ENCODE measurements around the gene TTLL8.

DNA sequence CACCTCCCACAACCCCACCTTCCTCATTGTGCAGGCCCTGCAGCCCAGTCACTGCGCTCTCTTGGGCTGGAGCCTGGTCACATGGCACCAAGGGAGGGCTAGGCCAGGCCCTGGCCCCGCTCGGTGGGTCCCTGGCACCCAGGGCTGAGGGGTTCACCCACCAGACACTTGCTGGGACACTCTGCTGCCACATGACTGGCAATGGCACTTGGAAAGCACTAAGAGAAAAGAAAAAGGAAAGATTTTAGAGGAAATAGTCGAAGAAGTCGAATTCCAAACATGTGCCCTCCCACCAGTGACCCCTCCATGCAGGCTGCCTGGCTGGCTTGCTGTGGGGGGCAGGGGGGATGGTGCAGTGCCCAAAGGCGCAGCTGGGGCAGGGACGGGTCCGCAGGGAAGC is 12.3 kb upstream of the TTLL8 start:
- TF ChIP-seq, protein P1, sequence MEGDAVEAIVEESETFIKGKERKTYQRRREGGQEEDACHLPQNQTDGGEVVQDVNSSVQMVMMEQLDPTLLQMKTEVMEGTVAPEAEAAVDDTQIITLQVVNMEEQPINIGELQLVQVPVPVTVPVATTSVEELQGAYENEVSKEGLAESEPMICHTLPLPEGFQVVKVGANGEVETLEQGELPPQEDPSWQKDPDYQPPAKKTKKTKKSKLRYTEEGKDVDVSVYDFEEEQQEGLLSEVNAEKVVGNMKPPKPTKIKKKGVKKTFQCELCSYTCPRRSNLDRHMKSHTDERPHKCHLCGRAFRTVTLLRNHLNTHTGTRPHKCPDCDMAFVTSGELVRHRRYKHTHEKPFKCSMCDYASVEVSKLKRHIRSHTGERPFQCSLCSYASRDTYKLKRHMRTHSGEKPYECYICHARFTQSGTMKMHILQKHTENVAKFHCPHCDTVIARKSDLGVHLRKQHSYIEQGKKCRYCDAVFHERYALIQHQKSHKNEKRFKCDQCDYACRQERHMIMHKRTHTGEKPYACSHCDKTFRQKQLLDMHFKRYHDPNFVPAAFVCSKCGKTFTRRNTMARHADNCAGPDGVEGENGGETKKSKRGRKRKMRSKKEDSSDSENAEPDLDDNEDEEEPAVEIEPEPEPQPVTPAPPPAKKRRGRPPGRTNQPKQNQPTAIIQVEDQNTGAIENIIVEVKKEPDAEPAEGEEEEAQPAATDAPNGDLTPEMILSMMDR (IDR thresholded peaks at IDR 0.05) = no peak
- TF ChIP-seq POLR2A (IDR thresholded peaks at IDR 0.05) = no peak
